GM12875 (cell line): Measurements from ENCODE around the gene WWP2.

ENCODE experiments used
- H3K4me3 ChIP-seq: one replicate; pipeline ENCODE4 v1.5.1; 2011; ENCODE audit warnings: low read depth, low read length, control low read depth
- CTCF ChIP-seq: IDR thresholded peaks from 2 replicates; pipeline ENCODE4 v1.5.1; 2011; ENCODE audit warnings: low read depth, mild to moderate bottlenecking, control low read depth, inconsistent platforms, low read length, moderate library complexity, borderline replicate concordance; ENCODE audit not compliant: insufficient read depth

WWP2 gene

GRCh38 chr16:69741519-69741918, 20.6 kb upstream of the WWP2 start:
- no peak for TF ChIP-seq CTCF

GRCh38 chr16:69741951-69742904, 19.9 kb upstream of the WWP2 start:
- H3K4me3 ChIP-seq: no peak overlapping the region
- no peak for TF ChIP-seq CTCF

More at GRCh38 chr16:69741519-69741918, 20.6 kb upstream of the WWP2 start:
- H3K4me3 ChIP-seq: no peak overlapping the region

GRCh38 chr16:69744363-69745231, 17.5 kb upstream of the WWP2 start:
- H3K4me3 ChIP-seq: no peak overlapping the region
- no peak for TF ChIP-seq CTCF

- no peak for TF ChIP-seq CTCF
These were observed 16.9 kb upstream of the WWP2 start for GRCh38 chr16:69745232-69745612.

GRCh38 chr16:69745959-69746358, 16.2 kb upstream of the WWP2 start:
- no peak overlapping the region for H3K4me3 ChIP-seq
- no peak for TF ChIP-seq CTCF

More at GRCh38 chr16:69745232-69745612, 16.9 kb upstream of the WWP2 start:
- no peak overlapping the region for H3K4me3 ChIP-seq

GRCh38 chr16:69747115-69747514, 15.0 kb upstream of the WWP2 start:
- no peak for TF ChIP-seq CTCF
- no peak overlapping the region for H3K4me3 ChIP-seq
